Esophagus muscularis mucosa (tissue), 3 donors: ENCODE data around the gene ZNF827.
A peak's percentile ranks its signal among the peaks of the same experiment; 100 is the strongest.

Source experiments
- CTCF ChIP-seq, 3 experiments: fragments of 200-600 bp in 2 of 3; fragments of 450-650 bp in 1 of 3; sonication (generic) in 2 of 3; IDR thresholded peaks; one replicate each; pipeline ENCODE4 v1.5.1; 2017 to 2019; ENCODE audit warnings: antibody characterized with exemption in 3 of 3, mild to moderate bottlenecking in 2 of 3, moderate library complexity in 1 of 3
- POLR2A ChIP-seq: fragments of 450-650 bp; IDR thresholded peaks from one replicate; pipeline ENCODE4 v1.6.1; 2017; ENCODE audit warnings: antibody characterized with exemption, moderate library complexity, mild to moderate bottlenecking, low read depth
- POLR2AphosphoS5 ChIP-seq, 2 donors: sonication (generic); formaldehyde crosslinking; IDR thresholded peaks; one replicate each; pipeline ENCODE4 v1.6.1; 2017; ENCODE audit warnings: antibody characterized with exemption in 2 of 2

GRCh38 chr4:145909773-145910172 is 28.9 kb downstream of the ZNF827 start:
- no peak for TF ChIP-seq CTCF (IDR thresholded peaks at IDR 0.05)
- no peak for TF ChIP-seq POLR2A
- TF ChIP-seq POLR2AphosphoS5 (IDR thresholded peaks at IDR 0.05) = peak in 1 of 2 donors; percentile 22
